Keratinocyte (primary cell): ENCODE results near the gene ADAM19. TPM values are rescaled to one million over a fixed set of nuclear protein-coding genes. Genes with fewer than 3 reads are reported as not detected.

Experiments
- DNase-seq: peaks from one replicate; pipeline ENCODE4 v3.0.0-alpha.2; 2011; ENCODE audit warnings: low read depth, missing footprints, low spot score
- FAIRE-seq: peaks from 2 replicates; lab custom pipeline; 2011; peaks lifted over from hg19 to GRCh38; lab: Jason Lieb, UNC
- H2AFZ ChIP-seq: 2 replicates; pipeline ENCODE4 v1.6.0; 2012; ENCODE audit warnings: low read length, control low read depth, inconsistent platforms; ENCODE audit not compliant: control insufficient read depth
- H3K27ac ChIP-seq: 2 replicates; pipeline ENCODE4 v1.5.1; 2011; ENCODE audit warnings: low read length; ENCODE audit not compliant: control insufficient read depth, insufficient read depth
- H3K27me3 ChIP-seq: 3 replicates; pipeline ENCODE4 v1.6.0; 2011; ENCODE audit warnings: low read length; ENCODE audit not compliant: control insufficient read depth, insufficient read depth; ENCODE audit errors: extremely low read depth
- H3K36me3 ChIP-seq, 2 experiments: 2 replicates in 1 of 2; 3 replicates in 1 of 2; pipeline ENCODE4 v1.5.1; 2011; ENCODE audit warnings: low read length in 2 of 2, mild to moderate bottlenecking in 1 of 2; ENCODE audit not compliant: control insufficient read depth in 2 of 2, insufficient read depth in 2 of 2; ENCODE audit errors: extremely low read depth in 1 of 2
- H3K4me1 ChIP-seq: 3 replicates; pipeline ENCODE4 v1.5.1; 2011; ENCODE audit warnings: low read length; ENCODE audit not compliant: control insufficient read depth, insufficient read depth; ENCODE audit errors: extremely low read depth
- H3K4me2 ChIP-seq: 3 replicates; pipeline ENCODE4 v1.6.0; 2011; ENCODE audit warnings: low read depth, low read length; ENCODE audit not compliant: control insufficient read depth, insufficient read depth; ENCODE audit errors: extremely low read depth
- H3K4me3 ChIP-seq, 3 experiments: fragments of 200-600 bp in 1 of 3; sonication (generic) in 1 of 3; 2 replicates in 2 of 3; 3 replicates in 1 of 3; pipeline ENCODE4 v1.5.1; 2011 to 2016; ENCODE audit warnings: low read length in 3 of 3, mild to moderate bottlenecking in 3 of 3, control low read depth in 2 of 3, inconsistent platforms in 1 of 3, low read depth in 1 of 3, mixed read lengths in 1 of 3, mixed run types in 1 of 3, moderate library complexity in 1 of 3; ENCODE audit not compliant: control insufficient read depth in 2 of 3, insufficient read depth in 2 of 3; ENCODE audit errors: extremely low read depth in 1 of 3
- H3K79me2 ChIP-seq: 2 replicates; pipeline ENCODE4 v1.6.0; 2012; ENCODE audit warnings: low read length; ENCODE audit not compliant: control insufficient read depth, insufficient read depth
- H3K9ac ChIP-seq: 3 replicates; pipeline ENCODE4 v1.6.0; 2011; ENCODE audit warnings: low read length; ENCODE audit not compliant: control insufficient read depth, insufficient read depth; ENCODE audit errors: extremely low read depth
- H3K9me1 ChIP-seq: 3 replicates; pipeline ENCODE4 v1.6.0; 2011; ENCODE audit warnings: low read length; ENCODE audit not compliant: control insufficient read depth, insufficient read depth; ENCODE audit errors: extremely low read depth
- H3K9me3 ChIP-seq: 2 replicates; pipeline ENCODE4 v1.5.1; 2012; ENCODE audit warnings: low read depth, low read length; ENCODE audit not compliant: control insufficient read depth
- H4K20me1 ChIP-seq: 3 replicates; pipeline ENCODE4 v1.6.0; 2011; ENCODE audit warnings: low read length; ENCODE audit not compliant: control insufficient read depth, insufficient read depth; ENCODE audit errors: extremely low read depth
- EZH2 ChIP-seq: IDR thresholded peaks from one replicate; pipeline ENCODE4 v1.6.1; 2012; ENCODE audit warnings: inconsistent platforms, mild to moderate bottlenecking, low read length, moderate library complexity
- dilution Hi-C: fragments of 300-500 bp; cut with MboI; formaldehyde crosslinking; loops from one replicate; pipeline ENCODE4 v1.7.0; 2020; ENCODE audit warnings: low sequenced_read_pairs; ENCODE audit not compliant: extremely low pct_ligation_motif_present
- polyA plus RNA-seq, 5 experiments: library from polyadenylated mRNA; depleted of rRNA in 3 of 5; stranded (reverse) in 3 of 5; stranded (forward) in 1 of 5; unstranded in 1 of 5; fragments of >200 nt; gene quantifications; 1 replicate in 1 of 5; 2 replicates in 3 of 5; 3 replicates in 1 of 5; pipeline versions ENCODE4 v1.2.1 to v1.2.3, GENCODE V29; 2011 to 2012; ENCODE audit warnings: missing spikeins in 2 of 5, low read depth in 1 of 5, low replicate concordance in 1 of 5
- TF ChIP-seq, protein P1 (sequence below), 3 experiments: IDR thresholded peaks in 1 of 3; conservative IDR thresholded peaks in 1 of 3; optimal IDR thresholded peaks in 1 of 3; 2 replicates in 2 of 3; 3 replicates in 1 of 3; pipeline versions ENCODE3 to v1.5.1; 2011; ENCODE audit warnings: low read length in 3 of 3, mild to moderate bottlenecking in 3 of 3, moderate library complexity in 2 of 3, control low read depth in 1 of 3, inconsistent platforms in 1 of 3; ENCODE audit not compliant: insufficient read depth in 2 of 3; ENCODE audit errors: extremely low read depth in 1 of 3

Gene ADAM19
- polyA plus RNA-seq, 1 donor (not counting 4 experiments of a cell fraction or from before 2014, with no cell fraction given), result 22.7 TPM

DNA sequence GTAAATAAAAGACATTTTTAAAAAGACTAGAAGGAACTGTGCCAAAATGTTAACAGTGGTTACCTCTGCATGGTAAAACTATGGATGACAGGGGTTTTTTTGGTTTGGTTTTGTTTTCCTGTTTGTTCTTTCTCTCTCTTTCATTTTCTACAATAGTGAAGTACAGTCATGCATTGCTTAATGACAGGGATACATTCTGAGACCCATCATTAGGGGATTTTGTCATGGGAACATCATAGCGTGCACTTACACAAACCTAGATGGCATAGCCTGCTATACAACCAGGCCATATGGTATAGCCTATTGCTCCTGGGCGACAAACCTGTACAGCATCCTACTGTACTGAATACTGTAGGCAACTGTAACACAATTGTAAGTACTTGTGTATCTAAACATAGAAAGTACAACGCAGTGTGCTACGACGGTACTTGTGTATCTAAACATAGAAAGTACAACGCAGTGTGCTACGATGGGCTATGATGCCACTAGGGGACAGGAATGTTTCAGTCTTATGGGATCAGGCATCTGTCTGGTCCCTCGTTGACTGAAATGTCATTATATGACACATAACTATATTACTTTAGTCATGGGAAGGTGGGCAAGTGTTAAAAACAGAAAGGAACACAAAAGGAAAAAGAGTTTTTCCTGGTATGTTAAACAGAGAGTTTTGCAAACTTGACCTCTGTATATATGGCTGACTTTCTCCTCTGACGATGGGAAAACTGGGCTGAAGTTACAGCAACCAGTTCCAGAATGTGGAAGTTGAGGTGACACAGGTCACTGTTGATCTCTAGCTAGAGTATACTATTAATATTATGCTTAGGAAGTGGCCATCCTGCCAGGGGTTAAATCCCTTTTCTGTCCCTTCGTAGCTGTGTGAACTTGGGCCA lies 7.4 kb upstream of the ADAM19 start:
- TF ChIP-seq, protein P1, sequence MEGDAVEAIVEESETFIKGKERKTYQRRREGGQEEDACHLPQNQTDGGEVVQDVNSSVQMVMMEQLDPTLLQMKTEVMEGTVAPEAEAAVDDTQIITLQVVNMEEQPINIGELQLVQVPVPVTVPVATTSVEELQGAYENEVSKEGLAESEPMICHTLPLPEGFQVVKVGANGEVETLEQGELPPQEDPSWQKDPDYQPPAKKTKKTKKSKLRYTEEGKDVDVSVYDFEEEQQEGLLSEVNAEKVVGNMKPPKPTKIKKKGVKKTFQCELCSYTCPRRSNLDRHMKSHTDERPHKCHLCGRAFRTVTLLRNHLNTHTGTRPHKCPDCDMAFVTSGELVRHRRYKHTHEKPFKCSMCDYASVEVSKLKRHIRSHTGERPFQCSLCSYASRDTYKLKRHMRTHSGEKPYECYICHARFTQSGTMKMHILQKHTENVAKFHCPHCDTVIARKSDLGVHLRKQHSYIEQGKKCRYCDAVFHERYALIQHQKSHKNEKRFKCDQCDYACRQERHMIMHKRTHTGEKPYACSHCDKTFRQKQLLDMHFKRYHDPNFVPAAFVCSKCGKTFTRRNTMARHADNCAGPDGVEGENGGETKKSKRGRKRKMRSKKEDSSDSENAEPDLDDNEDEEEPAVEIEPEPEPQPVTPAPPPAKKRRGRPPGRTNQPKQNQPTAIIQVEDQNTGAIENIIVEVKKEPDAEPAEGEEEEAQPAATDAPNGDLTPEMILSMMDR (optimal IDR thresholded peaks at IDR 0.05 in 1 of 3, IDR thresholded peaks at IDR 0.05 in 1 of 3, conservative IDR thresholded peaks at IDR 0.05 in 1 of 3; ENCODE audit: extremely low read depth in 1 of 3, insufficient read depth in 2 of 3, low read length in 3 of 3), result no peak
- TF ChIP-seq EZH2, result no peak
- Histone ChIP-seq H3K9me3 (no peaks in the 10 kb centered on the region), H3K4me1 (no peaks in the 10 kb centered on the region), H3K27ac (no peak overlapping the region), H3K4me3 (no peak overlapping the region), H3K9me1 (no peaks in the 10 kb centered on the region), H4K20me1 (no peaks in the 10 kb centered on the region), H3K36me3 (no peaks in the 10 kb centered on the region), H2AFZ (no peak overlapping the region), H3K79me2 (no peaks in the 10 kb centered on the region), H3K4me2 (no peak overlapping the region), H3K27me3 (no peaks in the 10 kb centered on the region), H3K9ac (no peak overlapping the region)
- no peak for DNase-seq
- dilution Hi-C loops, result no loop called here
- FAIRE-seq, result no peak

DNA sequence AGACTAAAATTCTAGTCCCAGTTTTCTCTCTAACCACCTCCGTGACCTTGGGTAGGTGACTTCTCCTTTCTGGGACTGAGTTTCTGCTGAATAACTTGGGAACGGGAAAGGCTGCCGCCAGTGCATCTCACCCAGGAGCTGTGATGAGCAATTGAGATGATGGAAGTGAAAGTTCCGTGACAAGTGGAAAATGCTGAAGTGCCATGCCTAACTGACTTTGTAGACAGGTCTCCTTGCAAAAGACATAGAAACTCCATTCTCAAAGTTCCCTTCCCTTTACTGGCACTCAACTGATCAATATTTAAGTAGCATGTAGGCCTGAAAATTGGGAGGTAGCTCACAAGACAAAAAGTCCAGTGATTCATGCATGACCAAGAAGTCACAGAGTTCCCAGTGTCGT lies 6.3 kb upstream of the ADAM19 start:
- no peak overlapping the region for H2AFZ ChIP-seq
- FAIRE-seq (no peak), DNase-seq (no peak)
- H3K27ac ChIP-seq, result no peak overlapping the region
- no peak overlapping the region for H3K4me3 ChIP-seq
- no peaks in the 10 kb centered on the region for H4K20me1 ChIP-seq
- H3K27me3 ChIP-seq, result no peaks in the 10 kb centered on the region
- dilution Hi-C loops, result no loop called here
- H3K9me3 ChIP-seq, result no peaks in the 10 kb centered on the region
- no peaks in the 10 kb centered on the region for H3K9me1 ChIP-seq
- H3K4me2 ChIP-seq, result no peak overlapping the region
- TF ChIP-seq, protein P1 (optimal IDR thresholded peaks at IDR 0.05 in 1 of 3, IDR thresholded peaks at IDR 0.05 in 1 of 3, conservative IDR thresholded peaks at IDR 0.05 in 1 of 3; ENCODE audit: extremely low read depth in 1 of 3, insufficient read depth in 2 of 3, low read length in 3 of 3), result no peak
- TF ChIP-seq EZH2, result no peak
- H3K36me3 ChIP-seq, result no peaks in the 10 kb centered on the region
- H3K79me2 ChIP-seq, result no peaks in the 10 kb centered on the region
- H3K9ac ChIP-seq, result no peak overlapping the region
- H3K4me1 ChIP-seq, result no peaks in the 10 kb centered on the region
